H9 (cell line): ENCODE data around the gene CCDC88C. TPM values are rescaled to one million over a fixed set of nuclear protein-coding genes. Genes with fewer than 3 reads are reported as not detected.
A peak's percentile ranks its signal among the peaks of the same experiment; 100 is the strongest.

Experiments
- DNase-seq: peaks from one replicate; pipeline ENCODE4 v3.0.0-alpha.2; 2017
- H2AFZ ChIP-seq: one replicate; pipeline ENCODE4 v1.6.1; 2013; ENCODE audit warnings: mild to moderate bottlenecking, low read length, control low read depth, moderate library complexity
- H2AK5ac ChIP-seq: 2 replicates; pipeline ENCODE4 v1.6.1; 2013; ENCODE audit warnings: low read length, control low read depth, mixed read lengths; ENCODE audit not compliant: insufficient read length
- H2BK120ac ChIP-seq: one replicate; pipeline ENCODE4 v1.6.1; 2013; ENCODE audit warnings: low read depth, mild to moderate bottlenecking, low read length, control low read depth, inconsistent platforms; ENCODE audit not compliant: poor library complexity, severe bottlenecking
- H2BK12ac ChIP-seq: 2 replicates; pipeline ENCODE4 v1.6.1; 2013; ENCODE audit warnings: low read length, control low read depth, mixed read lengths, low read depth; ENCODE audit not compliant: insufficient read length
- H2BK15ac ChIP-seq: 2 replicates; pipeline ENCODE4 v1.6.1; 2013; ENCODE audit warnings: low read depth, low read length, control low read depth
- H2BK20ac ChIP-seq: one replicate; pipeline ENCODE4 v1.6.1; 2013; ENCODE audit warnings: low read depth, mild to moderate bottlenecking, low read length, control low read depth, inconsistent platforms; ENCODE audit not compliant: poor library complexity, severe bottlenecking
- H2BK5ac ChIP-seq: 2 replicates; pipeline ENCODE4 v1.6.1; 2013; ENCODE audit warnings: low read length, control low read depth, mixed read lengths; ENCODE audit not compliant: insufficient read length
- H3K14ac ChIP-seq: 2 replicates; pipeline ENCODE4 v1.6.1; 2013; ENCODE audit warnings: low read length, control low read depth; ENCODE audit not compliant: insufficient read depth
- H3K18ac ChIP-seq: 2 replicates; pipeline ENCODE4 v1.6.1; 2013; ENCODE audit warnings: low read depth, mild to moderate bottlenecking, mixed read lengths, low read length, control low read depth; ENCODE audit not compliant: insufficient read length
- H3K23ac ChIP-seq: 2 replicates; pipeline ENCODE4 v1.6.1; 2013; ENCODE audit warnings: low read length, control low read depth, mixed read lengths, low read depth; ENCODE audit not compliant: insufficient read length
- H3K23me2 ChIP-seq: 2 replicates; pipeline ENCODE4 v1.6.1; 2013; ENCODE audit warnings: low read depth, mild to moderate bottlenecking, mixed read lengths, low read length, control low read depth; ENCODE audit not compliant: insufficient read length, poor library complexity, severe bottlenecking
- H3K27ac ChIP-seq: 2 replicates; pipeline ENCODE4 v1.5.1; 2013; ENCODE audit warnings: low read length, control low read depth, mixed read lengths, low read depth; ENCODE audit not compliant: insufficient read length
- H3K27me3 ChIP-seq: 2 replicates; pipeline ENCODE4 v1.6.1; 2013; ENCODE audit warnings: low read length, control low read depth, inconsistent platforms; ENCODE audit not compliant: insufficient read depth
- H3K4ac ChIP-seq: 2 replicates; pipeline ENCODE4 v1.6.1; 2013; ENCODE audit warnings: low read depth, mild to moderate bottlenecking, control low read depth, inconsistent platforms, low read length, moderate library complexity
- H3K4me1 ChIP-seq: 2 replicates; pipeline ENCODE4 v1.6.1; 2013; ENCODE audit warnings: low read length, control low read depth, inconsistent platforms; ENCODE audit not compliant: insufficient read depth
- H3K4me2 ChIP-seq: 2 replicates; pipeline ENCODE4 v1.6.1; 2013; ENCODE audit warnings: low read length, control low read depth, mixed read lengths; ENCODE audit not compliant: insufficient read length, insufficient read depth
- H3K56ac ChIP-seq: 2 replicates; pipeline ENCODE4 v1.6.1; 2013; ENCODE audit warnings: low read depth, mild to moderate bottlenecking, mixed read lengths, low read length, control low read depth; ENCODE audit not compliant: insufficient read length
- H3K79me1 ChIP-seq: 2 replicates; pipeline ENCODE4 v1.6.1; 2013; ENCODE audit warnings: low read depth, mild to moderate bottlenecking, moderate library complexity, low read length, control low read depth, inconsistent platforms; ENCODE audit not compliant: insufficient read depth, poor library complexity, severe bottlenecking
- H3K79me2 ChIP-seq: 2 replicates; pipeline ENCODE4 v1.6.1; 2013; ENCODE audit warnings: low read length, control low read depth, inconsistent platforms; ENCODE audit not compliant: insufficient read depth
- H3K9ac ChIP-seq: 2 replicates; pipeline ENCODE4 v1.6.1; 2013; ENCODE audit warnings: low read length, control low read depth, mixed read lengths; ENCODE audit not compliant: insufficient read length; ENCODE audit errors: extremely low read depth
- H3K9me3 ChIP-seq: one replicate; pipeline ENCODE4 v1.6.1; 2013; ENCODE audit warnings: low read depth, low read length, inconsistent platforms; ENCODE audit not compliant: control insufficient read depth
- H3T11ph ChIP-seq: one replicate; pipeline ENCODE4 v1.6.1; 2013; ENCODE audit warnings: mild to moderate bottlenecking, low read length, control low read depth, inconsistent platforms
- H4K20me1 ChIP-seq: one replicate; pipeline ENCODE4 v1.6.1; 2013; ENCODE audit not compliant: control insufficient read depth, insufficient read length, insufficient read depth
- H4K5ac ChIP-seq: 2 replicates; pipeline ENCODE4 v1.6.1; 2013; ENCODE audit warnings: low read depth, mild to moderate bottlenecking, mixed read lengths, low read length, control low read depth; ENCODE audit not compliant: insufficient read length
- H4K8ac ChIP-seq: replicated peaks from 2 replicates; pipeline ENCODE4 v1.6.1; 2013; ENCODE audit warnings: low read length, control low read depth, mixed read lengths, low read depth; ENCODE audit not compliant: insufficient read length
- H4K91ac ChIP-seq: 2 replicates; pipeline ENCODE4 v1.6.1; 2013; ENCODE audit warnings: low read depth, mild to moderate bottlenecking, moderate library complexity, mixed read lengths, low read length, control low read depth; ENCODE audit not compliant: insufficient read length
- H3K27ac Mint-ChIP-seq, 3 experiments: 2 replicates in 2 of 3; 3 replicates in 1 of 3; pipeline ENCODE4 v1.8.0; 2020 to 2021; ENCODE audit warnings: mixed read lengths in 3 of 3, mild to moderate bottlenecking in 1 of 3, moderate library complexity in 1 of 3
- H3K27me3 Mint-ChIP-seq: 2 replicates; pipeline ENCODE4 v1.8.0; 2021; ENCODE audit warnings: low read depth, mild to moderate bottlenecking, moderate library complexity, mixed read lengths
- H3K36me3 Mint-ChIP-seq, 3 experiments: 2 replicates in 2 of 3; 3 replicates in 1 of 3; pipeline ENCODE4 v1.8.0; 2020 to 2021; ENCODE audit warnings: low read depth in 3 of 3, mixed read lengths in 3 of 3; ENCODE audit not compliant: insufficient read depth in 1 of 3
- H3K4me1 Mint-ChIP-seq, 2 experiments: 2 replicates each; pipeline ENCODE4 v1.8.0; 2020; ENCODE audit warnings: mixed read lengths in 2 of 2
- H3K4me3 Mint-ChIP-seq, 2 experiments: 2 replicates in 1 of 2; 3 replicates in 1 of 2; pipeline ENCODE4 v1.8.0; 2020 to 2021; ENCODE audit warnings: mild to moderate bottlenecking in 2 of 2, mixed read lengths in 2 of 2, moderate library complexity in 1 of 2
- H3K9me3 Mint-ChIP-seq, 2 experiments: 2 replicates in 1 of 2; 3 replicates in 1 of 2; pipeline ENCODE4 v1.8.0; 2020; ENCODE audit warnings: mild to moderate bottlenecking in 2 of 2, mixed read lengths in 2 of 2, moderate library complexity in 1 of 2
- WGBS: extraction: QIAGEN DNeasy Blood & Tissue Kit; methylation state at CpG from one replicate; pipeline ENCODE4 v1.1.7; 2013; ENCODE audit warnings: missing lambda C conversion rate, low lambda C conversion rate, mixed read lengths; ENCODE audit not compliant: insufficient read length; ENCODE audit errors: extremely low coverage; 5-methylcytosine and 5-hydroxymethylcytosine counted together
- total RNA-seq: library from RNA; stranded (reverse); gene quantifications from 2 replicates; pipeline ENCODE4 v1.2.1, GENCODE V29; 2021
- TF ChIP-seq, protein P1 (sequence below): fragments of 200-600 bp; sonication (generic); conservative IDR thresholded peaks from 3 replicates; pipeline ENCODE4 v1.8.0; 2021; ENCODE audit warnings: antibody characterized with exemption, mild to moderate bottlenecking

The CCDC88C gene
- total RNA-seq, 1 experiment from 2014 or later = 52.4 TPM

GRCh38 chr14:91381801-91382670 lies 35.6 kb downstream of the CCDC88C start:
- Histone ChIP-seq H4K8ac (no peak overlapping the region), H2BK15ac (no peak overlapping the region), H3K23me2 (no peaks in the 10 kb centered on the region), H2AFZ (no peak overlapping the region), H2AK5ac (peak overlapping the region; percentile 13), H2BK12ac (no peak overlapping the region), H4K5ac (no peak overlapping the region), H2BK20ac (no peak overlapping the region), H2BK5ac (no peak overlapping the region), H2BK120ac (no peak overlapping the region), H3K4ac (no peak overlapping the region), H3K56ac (no peak overlapping the region), H3K14ac (no peak overlapping the region), H3K4me1 (peaks cover 11% of the 10 kb centered on the region; the same call in 1 of the 2 replicates), H3T11ph (no peak overlapping the region), H3K9me3 (no peaks in the 10 kb centered on the region), H3K27me3 (no peaks in the 10 kb centered on the region), H3K4me2 (no peak overlapping the region), H3K23ac (no peak overlapping the region), H3K9ac (no peak overlapping the region), H3K79me1 (peaks cover 6% of the 10 kb centered on the region), H3K27ac (no peak overlapping the region), H3K79me2 (peaks cover 20% of the 10 kb centered on the region; the same call in 1 of the 2 replicates), H4K20me1 (no peaks in the 10 kb centered on the region), H3K18ac (no peak overlapping the region), H4K91ac (no peak overlapping the region)
- Mint-ChIP-seq H3K9me3 (no peaks in the 10 kb centered on the region), H3K4me1 (peaks cover 61 to 72% of the 10 kb centered on the region in 2 experiments), H3K27me3 (no peaks in the 10 kb centered on the region), H3K4me3 (no peak overlapping the region), H3K36me3 (peaks cover 0 to 6% (median 0%) of the 10 kb centered on the region in 3 experiments; a peak in 3 of 7 replicates), H3K27ac (peak overlapping the region in 2 of 3 experiments; percentile 31 to 49; a peak in 4 of 7 replicates)
- WGBS = no CpG with 5 or more reads among the region's 13 CpGs
- TF ChIP-seq, protein P1, sequence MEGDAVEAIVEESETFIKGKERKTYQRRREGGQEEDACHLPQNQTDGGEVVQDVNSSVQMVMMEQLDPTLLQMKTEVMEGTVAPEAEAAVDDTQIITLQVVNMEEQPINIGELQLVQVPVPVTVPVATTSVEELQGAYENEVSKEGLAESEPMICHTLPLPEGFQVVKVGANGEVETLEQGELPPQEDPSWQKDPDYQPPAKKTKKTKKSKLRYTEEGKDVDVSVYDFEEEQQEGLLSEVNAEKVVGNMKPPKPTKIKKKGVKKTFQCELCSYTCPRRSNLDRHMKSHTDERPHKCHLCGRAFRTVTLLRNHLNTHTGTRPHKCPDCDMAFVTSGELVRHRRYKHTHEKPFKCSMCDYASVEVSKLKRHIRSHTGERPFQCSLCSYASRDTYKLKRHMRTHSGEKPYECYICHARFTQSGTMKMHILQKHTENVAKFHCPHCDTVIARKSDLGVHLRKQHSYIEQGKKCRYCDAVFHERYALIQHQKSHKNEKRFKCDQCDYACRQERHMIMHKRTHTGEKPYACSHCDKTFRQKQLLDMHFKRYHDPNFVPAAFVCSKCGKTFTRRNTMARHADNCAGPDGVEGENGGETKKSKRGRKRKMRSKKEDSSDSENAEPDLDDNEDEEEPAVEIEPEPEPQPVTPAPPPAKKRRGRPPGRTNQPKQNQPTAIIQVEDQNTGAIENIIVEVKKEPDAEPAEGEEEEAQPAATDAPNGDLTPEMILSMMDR = no peak
- DNase-seq = no peak
